PFSK-1 (cell line): Measurements from ENCODE around the gene DOCK9.

Experiments
- FOXP2 ChIP-seq: optimal IDR thresholded peaks from 2 replicates; pipeline ENCODE3; 2011; ENCODE audit warnings: borderline replicate concordance, control low read depth, inconsistent platforms; ENCODE audit not compliant: insufficient read depth; ENCODE audit errors: extremely low read length, extremely low read depth
- POLR2AphosphoS5 ChIP-seq: IDR thresholded peaks from 2 replicates; pipeline ENCODE4 v1.6.1; 2012; ENCODE audit warnings: low read depth, mild to moderate bottlenecking, control low read depth, low read length, moderate library complexity
- REST ChIP-seq, 2 experiments: IDR thresholded peaks; 2 replicates each; pipeline versions ENCODE4 v1.6.1 to v1.8.0; 2011 to 2012; ENCODE audit warnings: low read depth in 2 of 2, low read length in 2 of 2, control low read depth in 1 of 2, inconsistent platforms in 1 of 2, mild to moderate bottlenecking in 1 of 2, moderate library complexity in 1 of 2; ENCODE audit not compliant: insufficient read depth in 1 of 2
- SIN3A ChIP-seq: IDR thresholded peaks from 2 replicates; pipeline ENCODE4 v1.6.1; 2012; ENCODE audit warnings: mild to moderate bottlenecking, low read length, moderate library complexity, borderline replicate concordance; ENCODE audit not compliant: insufficient read depth
- TAF1 ChIP-seq: IDR thresholded peaks from 2 replicates; pipeline ENCODE4 v1.6.1; 2012; ENCODE audit warnings: low read length, control low read depth, borderline replicate concordance; ENCODE audit not compliant: insufficient read depth

DOCK9 gene

GRCh38 chr13:98896868-98897144 lies 81.1 kb downstream of the DOCK9 start:
- TF ChIP-seq TAF1: no peak
- no peak for TF ChIP-seq POLR2AphosphoS5
- no peak for TF ChIP-seq REST (IDR thresholded peaks at IDR 0.05; ENCODE audit: insufficient read depth in 1 of 2, low read depth in 2 of 2, low read length in 2 of 2)
- TF ChIP-seq SIN3A: no peak
- TF ChIP-seq FOXP2: no peak

GRCh38 chr13:98896083-98896867 lies 81.6 kb downstream of the DOCK9 start:
- TF ChIP-seq TAF1 (no peak), SIN3A (no peak), REST (IDR thresholded peaks at IDR 0.05; ENCODE audit: insufficient read depth in 1 of 2, low read depth in 2 of 2, low read length in 2 of 2) (no peak), FOXP2 (no peak), POLR2AphosphoS5 (no peak)

GRCh38 chr13:98893371-98893770 lies 84.5 kb downstream of the DOCK9 start:
- no peak for TF ChIP-seq SIN3A
- TF ChIP-seq TAF1: no peak
- TF ChIP-seq REST (IDR thresholded peaks at IDR 0.05; ENCODE audit: insufficient read depth in 1 of 2, low read depth in 2 of 2, low read length in 2 of 2): no peak

- no peak for TF ChIP-seq POLR2AphosphoS5
Observed at GRCh38 chr13:98892821-98893220, 85.0 kb downstream of the DOCK9 start.

- no peak for TF ChIP-seq POLR2AphosphoS5
- TF ChIP-seq SIN3A: no peak
Observed at GRCh38 chr13:98892077-98892476, 85.8 kb downstream of the DOCK9 start.

- TF ChIP-seq TAF1 (no peak), FOXP2 (no peak), REST (IDR thresholded peaks at IDR 0.05; ENCODE audit: insufficient read depth in 1 of 2, low read depth in 2 of 2, low read length in 2 of 2) (no peak), POLR2AphosphoS5 (no peak), SIN3A (no peak)
Observed at GRCh38 chr13:98890925-98891324, 86.9 kb downstream of the DOCK9 start.
